Stimulated activated CD8-positive, alpha-beta memory T cell treated with anti-CD3 and anti-CD28 coated beads, Interleukin-4, amount 100 ng/mL, for 4 hours (primary cell): ENCODE results near the gene ZNF81.
"Not testable (repeated sequence)": the region's sequence is repeated elsewhere in the genome, so short reads cannot be mapped to it uniquely, and the experiment has no call there.

Experiments used
- DNase-seq, 2 donors: peaks; one replicate each; pipeline ENCODE4 v3.0.0-alpha.2; 2020; ENCODE audit warnings: low read depth in 2 of 2, low spot score in 1 of 2

The ZNF81 gene

GRCh38 chrX:47836164-47837072, at the start of gene ZNF81:
TSS of gene ZNF81 (plus strand) at chrX:47836902. CDS start at chrX:47846268, 9,366 bp downstream.
- peak; percentile 79 to 84 for DNase-seq

- DNase-seq, result no peak
Observed at GRCh38 chrX:47796433-47796906, 40.2 kb upstream of the ZNF81 start.

GRCh38 chrX:47797084-47797483, 39.6 kb upstream of the ZNF81 start:
- no peak for DNase-seq

- no peak for DNase-seq
Observed at GRCh38 chrX:47798861-47799260, 37.8 kb upstream of the ZNF81 start.

GRCh38 chrX:47802589-47802988, 34.1 kb upstream of the ZNF81 start:
- no peak for DNase-seq

- DNase-seq, result not testable (repeated sequence)
Observed at GRCh38 chrX:47803103-47803502, 33.6 kb upstream of the ZNF81 start.

- DNase-seq, result no peak
Observed at GRCh38 chrX:47804315-47804714, 32.4 kb upstream of the ZNF81 start.

GRCh38 chrX:47805844-47806243, 30.9 kb upstream of the ZNF81 start:
- DNase-seq, result not testable (repeated sequence)

GRCh38 chrX:47806415-47807271, 30.1 kb upstream of the ZNF81 start:
- DNase-seq, result not testable (repeated sequence)

- not testable (repeated sequence) for DNase-seq
Observed at GRCh38 chrX:47807272-47807538, 29.5 kb upstream of the ZNF81 start.

- no peak for DNase-seq
Observed at GRCh38 chrX:47807548-47807947, 29.2 kb upstream of the ZNF81 start.

- no peak for DNase-seq
Observed at GRCh38 chrX:47808904-47809788, 27.6 kb upstream of the ZNF81 start.

- DNase-seq, result no peak
Observed at GRCh38 chrX:47814851-47815250, 21.9 kb upstream of the ZNF81 start.

GRCh38 chrX:47815901-47816845, 20.5 kb upstream of the ZNF81 start:
- DNase-seq, result no peak

- no peak for DNase-seq
Observed at GRCh38 chrX:47817421-47817820, 19.3 kb upstream of the ZNF81 start.

- no peak for DNase-seq
Observed at GRCh38 chrX:47817897-47818296, 18.8 kb upstream of the ZNF81 start.

GRCh38 chrX:47828984-47829383, 7.7 kb upstream of the ZNF81 start:
- DNase-seq, result no peak

- no peak for DNase-seq
Observed at GRCh38 chrX:47831788-47832187, 4.9 kb upstream of the ZNF81 start.

GRCh38 chrX:47838361-47838760, 1.7 kb downstream of the ZNF81 start:
- no peak for DNase-seq

GRCh38 chrX:47840111-47840510, 3.4 kb downstream of the ZNF81 start:
- no peak for DNase-seq
